ENCODE results near the gene SENP6.

DNA sequence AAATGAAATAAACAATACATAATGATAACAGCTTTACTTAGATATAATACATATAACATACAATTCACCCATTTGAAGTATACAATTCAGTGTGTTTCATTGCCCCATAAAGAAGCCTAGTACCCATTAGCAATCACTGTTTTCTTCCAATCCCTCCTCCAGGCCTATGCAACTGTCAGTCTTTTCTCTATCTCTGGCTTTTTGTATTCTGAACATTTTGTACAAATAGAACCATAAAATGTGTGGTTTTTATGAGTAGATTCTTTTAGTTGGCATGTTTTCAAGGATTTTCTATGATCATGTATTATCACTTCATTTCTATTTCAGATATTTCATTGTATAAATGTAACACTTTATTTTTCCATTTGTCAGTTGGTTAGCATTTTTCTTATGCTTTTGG is 92.7 kb downstream of the SENP6 start:
- no peak for TF ChIP-seq POLR2A (IDR thresholded peaks at IDR 0.05)
- TF ChIP-seq, protein P1, sequence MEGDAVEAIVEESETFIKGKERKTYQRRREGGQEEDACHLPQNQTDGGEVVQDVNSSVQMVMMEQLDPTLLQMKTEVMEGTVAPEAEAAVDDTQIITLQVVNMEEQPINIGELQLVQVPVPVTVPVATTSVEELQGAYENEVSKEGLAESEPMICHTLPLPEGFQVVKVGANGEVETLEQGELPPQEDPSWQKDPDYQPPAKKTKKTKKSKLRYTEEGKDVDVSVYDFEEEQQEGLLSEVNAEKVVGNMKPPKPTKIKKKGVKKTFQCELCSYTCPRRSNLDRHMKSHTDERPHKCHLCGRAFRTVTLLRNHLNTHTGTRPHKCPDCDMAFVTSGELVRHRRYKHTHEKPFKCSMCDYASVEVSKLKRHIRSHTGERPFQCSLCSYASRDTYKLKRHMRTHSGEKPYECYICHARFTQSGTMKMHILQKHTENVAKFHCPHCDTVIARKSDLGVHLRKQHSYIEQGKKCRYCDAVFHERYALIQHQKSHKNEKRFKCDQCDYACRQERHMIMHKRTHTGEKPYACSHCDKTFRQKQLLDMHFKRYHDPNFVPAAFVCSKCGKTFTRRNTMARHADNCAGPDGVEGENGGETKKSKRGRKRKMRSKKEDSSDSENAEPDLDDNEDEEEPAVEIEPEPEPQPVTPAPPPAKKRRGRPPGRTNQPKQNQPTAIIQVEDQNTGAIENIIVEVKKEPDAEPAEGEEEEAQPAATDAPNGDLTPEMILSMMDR (IDR thresholded peaks at IDR 0.05), result no peak

Measured in sigmoid colon (tissue), 3 donors.